Measurements from ENCODE around the gene ABHD18.
"Not testable (repeated sequence)": the region's sequence is repeated elsewhere in the genome, so short reads cannot be mapped to it uniquely, and the experiment has no call there.

DNA sequence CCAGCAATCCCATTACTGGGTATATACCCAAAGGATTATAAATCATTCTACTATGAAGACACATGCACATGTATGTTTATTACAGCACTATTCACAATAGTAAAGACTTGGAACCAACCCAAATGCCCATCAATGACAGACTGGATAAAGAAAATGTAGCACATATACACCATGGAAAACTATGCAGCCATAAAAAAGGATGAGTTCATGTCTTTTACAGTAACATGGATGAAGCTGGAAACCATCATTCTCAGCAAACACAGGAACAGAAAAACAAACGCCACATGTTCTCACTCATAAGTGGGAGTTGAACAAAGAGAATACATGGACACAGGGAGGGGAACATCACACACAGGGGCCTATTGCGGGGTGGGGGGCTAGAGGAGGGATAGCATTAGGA, 39.5 kb upstream of the ABHD18 start:
- TF ChIP-seq, protein P1, sequence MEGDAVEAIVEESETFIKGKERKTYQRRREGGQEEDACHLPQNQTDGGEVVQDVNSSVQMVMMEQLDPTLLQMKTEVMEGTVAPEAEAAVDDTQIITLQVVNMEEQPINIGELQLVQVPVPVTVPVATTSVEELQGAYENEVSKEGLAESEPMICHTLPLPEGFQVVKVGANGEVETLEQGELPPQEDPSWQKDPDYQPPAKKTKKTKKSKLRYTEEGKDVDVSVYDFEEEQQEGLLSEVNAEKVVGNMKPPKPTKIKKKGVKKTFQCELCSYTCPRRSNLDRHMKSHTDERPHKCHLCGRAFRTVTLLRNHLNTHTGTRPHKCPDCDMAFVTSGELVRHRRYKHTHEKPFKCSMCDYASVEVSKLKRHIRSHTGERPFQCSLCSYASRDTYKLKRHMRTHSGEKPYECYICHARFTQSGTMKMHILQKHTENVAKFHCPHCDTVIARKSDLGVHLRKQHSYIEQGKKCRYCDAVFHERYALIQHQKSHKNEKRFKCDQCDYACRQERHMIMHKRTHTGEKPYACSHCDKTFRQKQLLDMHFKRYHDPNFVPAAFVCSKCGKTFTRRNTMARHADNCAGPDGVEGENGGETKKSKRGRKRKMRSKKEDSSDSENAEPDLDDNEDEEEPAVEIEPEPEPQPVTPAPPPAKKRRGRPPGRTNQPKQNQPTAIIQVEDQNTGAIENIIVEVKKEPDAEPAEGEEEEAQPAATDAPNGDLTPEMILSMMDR (conservative IDR thresholded peaks at IDR 0.05), result not testable (repeated sequence)
- not testable (repeated sequence) for TF ChIP-seq ZFX (IDR thresholded peaks at IDR 0.05)
